Stimulated activated CD4-positive, alpha-beta T cell treated with anti-CD3 and anti-CD28 coated beads, Interleukin-15, amount 100 ng/mL, for 24 hours (primary cell): ENCODE results near the gene RUNX3.

ENCODE experiments used
- DNase-seq: peaks from one replicate; pipeline ENCODE4 v3.0.0-alpha.2; 2020

RUNX3 gene

DNA sequence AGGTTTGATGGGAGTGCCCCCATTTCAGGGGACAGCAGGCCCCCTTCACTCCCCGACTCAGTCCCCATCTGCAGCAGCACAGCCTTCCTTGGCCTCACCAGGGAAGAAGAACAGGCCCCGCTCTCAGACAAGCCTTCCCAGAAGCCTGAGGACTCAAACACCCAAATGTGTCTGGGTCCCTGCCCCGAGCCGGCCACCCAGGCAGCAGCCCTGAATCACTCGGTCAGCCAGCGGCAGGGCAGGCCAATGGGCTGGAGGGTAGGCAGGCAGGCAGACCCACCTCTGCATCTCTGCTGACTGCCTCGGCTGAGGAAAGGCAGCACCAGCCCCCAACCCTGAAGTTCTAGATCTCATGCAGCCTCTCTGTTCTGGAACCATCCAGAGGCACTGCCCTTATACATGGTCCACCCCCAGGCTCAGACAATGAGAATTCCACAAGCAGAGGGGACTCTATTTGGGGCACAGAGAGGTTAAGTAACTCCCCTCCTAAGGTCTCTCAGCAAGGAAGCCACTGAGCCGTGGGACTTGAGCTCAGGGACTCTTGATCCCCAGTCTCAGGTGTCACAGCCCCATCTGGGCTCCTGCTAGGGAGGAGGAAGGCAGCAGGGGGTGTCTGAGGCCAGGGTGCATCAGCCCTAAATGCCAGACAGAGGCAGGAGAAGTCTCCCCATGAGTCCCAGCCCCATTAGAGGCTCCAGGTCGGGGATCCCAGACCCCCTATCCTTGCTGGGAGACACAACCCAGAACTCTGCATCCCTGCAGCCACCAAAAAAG is 33.2 kb upstream of the RUNX3 start:
- DNase-seq: no peak

DNA sequence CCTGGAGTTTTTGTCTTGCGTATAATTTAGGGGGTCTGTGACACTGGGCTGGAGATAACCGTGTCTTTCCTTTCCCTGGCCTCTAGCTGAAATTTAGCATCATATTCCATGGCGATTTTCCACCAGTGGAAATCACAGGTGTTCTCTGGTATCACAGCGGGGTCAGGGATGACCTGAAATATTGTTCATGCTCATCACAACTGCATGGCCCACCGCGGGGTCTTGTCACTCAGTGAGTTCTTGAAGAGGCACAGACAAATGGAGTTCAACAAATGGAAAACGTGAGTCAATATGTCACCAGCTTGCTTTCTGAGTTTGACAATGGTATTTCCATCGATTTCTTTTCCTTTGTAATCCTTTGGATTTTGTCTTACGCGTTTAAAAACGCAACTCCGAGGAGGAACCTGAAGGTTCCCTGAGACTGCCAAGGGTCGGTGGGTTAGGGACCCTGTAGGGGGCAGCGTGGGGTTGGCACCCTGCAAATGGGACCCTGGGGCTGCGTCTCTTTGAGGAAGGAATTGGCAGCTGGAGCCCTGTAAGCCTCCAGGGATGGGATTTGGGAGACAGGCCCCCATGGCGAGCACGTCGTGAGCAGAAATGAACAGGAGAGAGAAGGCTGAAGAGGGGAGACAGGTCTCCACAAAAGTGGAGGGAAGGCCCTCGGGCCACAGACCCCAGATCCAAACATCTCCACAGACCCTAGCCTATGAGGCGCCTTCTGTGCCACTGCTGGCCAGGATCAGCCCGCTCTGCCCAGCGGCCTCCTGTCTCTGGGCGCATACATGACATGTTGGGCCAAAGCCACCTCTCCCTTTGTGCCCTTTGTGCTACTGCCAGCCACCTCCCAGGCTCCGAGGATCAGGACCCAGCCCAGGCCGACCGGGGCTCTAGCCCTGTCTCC is 32.1 kb upstream of the RUNX3 start:
- no peak for DNase-seq

DNA sequence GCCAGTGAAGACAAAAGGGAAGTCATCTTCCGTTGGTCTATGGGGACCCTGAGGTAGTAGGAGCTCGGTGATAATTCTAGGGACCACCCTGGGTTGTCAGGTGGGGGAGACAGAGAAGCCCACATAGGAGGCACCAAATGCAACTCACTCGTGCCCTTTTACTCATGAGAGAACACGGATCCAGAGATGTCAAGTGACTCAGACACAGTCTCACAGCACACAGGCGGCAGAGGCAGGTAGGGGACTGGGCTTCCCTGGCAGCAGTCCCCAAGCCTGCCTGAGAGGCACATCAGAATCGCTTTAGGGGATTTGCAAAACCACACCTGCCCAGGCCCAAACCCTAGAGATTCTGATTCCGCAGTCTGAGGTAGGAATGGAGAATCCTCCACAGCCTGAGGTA is 31.3 kb upstream of the RUNX3 start:
- no peak for DNase-seq

DNA sequence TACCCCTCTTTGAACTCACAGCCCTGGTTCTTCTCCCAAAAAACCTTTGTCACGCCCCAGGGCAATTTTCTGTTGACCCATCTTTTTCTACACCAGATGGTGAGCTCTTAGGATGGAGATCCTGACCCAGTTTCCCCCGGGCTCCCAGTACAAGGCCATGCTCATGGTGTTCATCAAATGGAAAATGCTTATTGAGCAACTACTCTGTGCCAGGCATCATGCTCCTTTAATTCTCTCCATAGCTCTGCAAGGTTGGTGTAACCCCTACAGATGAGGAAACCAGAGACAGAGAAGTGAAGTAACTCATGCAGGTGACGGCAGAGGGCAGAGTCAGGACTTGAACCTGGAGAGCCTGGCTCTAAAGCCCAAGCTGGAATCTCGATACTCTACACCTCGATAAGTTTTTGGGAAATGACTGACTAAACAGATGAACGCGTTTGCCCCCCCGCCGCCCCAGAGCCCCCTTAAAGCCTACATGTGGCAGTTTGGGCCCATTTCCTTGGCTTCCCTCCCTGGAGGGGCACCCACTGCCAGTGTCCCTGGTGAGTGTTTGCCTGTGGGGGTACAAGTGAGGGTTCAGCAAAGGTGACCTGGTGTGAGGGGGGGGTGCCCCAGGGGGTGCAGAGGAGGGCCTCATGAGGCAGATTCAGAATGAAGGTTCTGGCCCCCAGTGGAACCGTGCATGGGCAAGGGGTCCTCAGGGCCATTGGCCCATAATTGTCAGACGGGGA is 30.2 kb upstream of the RUNX3 start:
- no peak for DNase-seq

DNA sequence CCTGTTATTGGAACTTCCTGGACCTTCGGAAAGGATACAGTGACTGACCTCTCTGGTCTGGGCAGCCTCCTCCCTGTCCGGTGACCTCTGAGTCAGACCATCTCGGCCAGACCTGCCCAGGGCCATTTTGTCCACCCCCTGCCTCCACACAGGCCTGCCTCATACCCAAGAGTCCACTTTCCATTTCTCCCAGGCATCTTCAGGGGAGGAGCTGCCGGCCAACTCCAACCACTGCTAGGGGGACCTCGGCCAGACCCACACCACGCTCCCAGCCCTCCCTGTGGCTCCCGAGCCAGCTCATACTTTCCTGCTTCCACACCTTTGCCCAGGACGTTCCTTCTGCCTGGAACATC is 29.5 kb upstream of the RUNX3 start:
- no peak for DNase-seq

DNA sequence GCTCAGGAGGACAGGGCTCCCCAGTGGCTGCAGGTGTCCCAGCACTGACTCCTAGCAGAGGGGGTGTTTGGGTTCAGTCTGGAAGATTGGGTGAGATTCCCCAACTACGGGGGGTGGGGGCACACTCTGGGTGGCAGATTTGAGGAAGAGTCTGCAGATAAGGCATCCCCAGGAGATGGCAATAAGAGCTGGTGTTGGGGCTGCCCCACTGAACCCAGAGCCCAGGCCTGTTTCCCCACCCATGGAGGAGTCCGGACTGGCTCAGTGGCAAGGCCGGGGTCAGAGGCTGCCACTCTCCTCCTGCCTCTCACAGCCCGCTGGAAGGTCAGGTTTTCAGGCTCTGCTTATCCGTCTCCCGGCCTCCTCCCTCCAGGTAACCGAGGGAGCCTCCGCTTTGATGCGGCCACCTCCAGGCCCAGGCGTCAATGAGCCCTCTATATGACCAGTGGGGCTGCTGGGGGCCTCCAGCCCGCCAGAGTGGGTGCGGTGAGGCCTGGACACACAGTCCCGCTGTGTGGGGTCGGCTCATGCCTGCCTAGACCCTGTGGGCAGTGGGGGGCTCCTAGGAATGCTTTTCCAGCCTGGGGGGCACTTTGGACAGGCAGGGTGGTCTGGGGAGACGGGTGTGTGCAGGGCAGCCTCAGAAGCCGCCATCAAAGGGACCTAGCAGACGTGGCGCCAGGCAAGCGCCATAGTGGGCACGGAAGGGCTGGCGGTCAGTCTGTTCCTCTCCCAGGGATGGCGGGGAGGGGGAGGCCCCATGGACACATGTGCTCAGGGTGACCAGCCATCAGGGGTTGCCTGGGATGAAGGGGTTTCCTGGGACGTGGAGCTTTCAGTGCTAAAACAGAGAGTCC is 28.9 kb upstream of the RUNX3 start:
- no peak for DNase-seq

DNA sequence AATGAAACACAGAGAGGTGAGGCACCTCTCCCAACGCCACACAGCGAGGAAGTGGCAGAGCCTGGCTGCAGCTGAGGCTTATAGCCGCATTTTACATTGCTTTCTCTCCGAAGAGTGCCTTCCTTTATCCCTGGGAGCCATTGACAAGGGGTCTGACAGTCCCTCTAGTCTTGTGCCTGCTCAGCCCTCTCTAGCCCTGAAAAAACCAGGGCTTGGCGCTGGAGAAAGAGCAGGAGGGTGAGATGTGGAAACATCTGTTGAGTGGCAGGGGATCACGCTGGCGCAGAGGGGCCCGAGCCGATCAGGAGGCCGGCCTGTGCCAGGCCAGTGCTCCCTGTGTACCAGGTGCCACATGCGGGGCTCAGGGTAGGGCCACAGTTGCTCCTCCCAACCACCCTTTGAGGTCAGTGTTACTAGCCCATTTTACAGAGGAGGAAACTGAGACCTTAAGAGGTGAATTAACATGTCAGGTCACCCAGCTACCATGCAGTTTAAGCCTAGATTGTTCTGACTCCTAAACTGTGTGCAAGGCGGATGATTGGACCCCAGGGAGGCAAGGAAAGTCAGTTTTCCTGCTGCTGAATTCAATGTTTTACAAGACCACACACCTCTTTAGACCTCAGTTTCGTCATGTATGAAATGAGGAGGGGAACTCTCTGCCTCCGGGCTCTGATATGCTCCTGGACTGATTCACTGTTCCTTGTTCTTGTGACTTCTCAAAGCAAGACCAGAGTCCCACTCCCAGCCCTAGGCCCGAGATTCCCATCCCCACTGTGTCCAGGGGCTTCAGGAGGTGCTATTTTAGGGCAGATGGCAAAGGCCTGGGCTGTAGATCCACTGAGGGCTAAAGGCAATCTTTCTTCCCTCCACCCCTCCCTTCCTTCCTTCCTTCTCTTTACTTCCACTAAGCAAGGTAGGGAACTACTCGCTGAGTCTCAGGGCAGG is 28.0 kb upstream of the RUNX3 start:
- no peak for DNase-seq

DNA sequence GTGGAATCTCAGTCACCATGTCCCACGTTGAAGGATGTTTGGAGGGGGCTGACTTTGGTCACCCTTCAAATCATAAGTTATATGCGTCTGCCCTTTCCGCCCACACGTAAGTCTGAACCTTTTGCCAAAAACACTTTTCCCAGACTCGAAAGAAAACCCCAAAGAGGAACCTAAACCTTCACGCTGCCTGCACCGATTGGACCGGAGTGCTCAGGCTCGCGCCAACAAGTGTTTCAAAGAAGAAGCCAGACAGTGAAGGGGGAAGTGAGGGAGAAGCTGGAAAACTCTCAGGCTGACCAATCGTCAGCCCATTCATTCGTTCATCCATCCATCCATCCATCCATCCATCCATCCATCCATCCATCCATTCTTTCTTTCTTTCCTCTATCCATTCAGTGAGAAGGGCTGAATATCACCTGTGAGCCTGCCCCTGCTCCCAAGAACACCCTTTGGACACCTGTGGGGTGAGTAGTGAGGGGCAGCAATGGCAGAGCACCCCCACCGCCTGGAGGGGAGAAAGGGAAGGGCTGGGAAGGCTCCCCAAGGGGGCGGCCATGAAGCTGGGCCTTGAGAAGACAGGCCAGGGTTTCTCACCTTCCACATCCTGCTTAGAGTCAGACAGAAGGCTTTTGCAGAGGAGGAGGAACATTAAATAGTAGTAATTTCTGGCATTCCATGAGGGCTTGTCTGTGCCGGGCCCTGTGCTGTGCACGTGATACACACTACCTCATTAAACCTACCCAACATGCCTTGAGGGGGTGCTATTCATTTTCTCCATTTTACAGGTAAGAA is 27.1 kb upstream of the RUNX3 start:
- peak; percentile 41 for DNase-seq

DNA sequence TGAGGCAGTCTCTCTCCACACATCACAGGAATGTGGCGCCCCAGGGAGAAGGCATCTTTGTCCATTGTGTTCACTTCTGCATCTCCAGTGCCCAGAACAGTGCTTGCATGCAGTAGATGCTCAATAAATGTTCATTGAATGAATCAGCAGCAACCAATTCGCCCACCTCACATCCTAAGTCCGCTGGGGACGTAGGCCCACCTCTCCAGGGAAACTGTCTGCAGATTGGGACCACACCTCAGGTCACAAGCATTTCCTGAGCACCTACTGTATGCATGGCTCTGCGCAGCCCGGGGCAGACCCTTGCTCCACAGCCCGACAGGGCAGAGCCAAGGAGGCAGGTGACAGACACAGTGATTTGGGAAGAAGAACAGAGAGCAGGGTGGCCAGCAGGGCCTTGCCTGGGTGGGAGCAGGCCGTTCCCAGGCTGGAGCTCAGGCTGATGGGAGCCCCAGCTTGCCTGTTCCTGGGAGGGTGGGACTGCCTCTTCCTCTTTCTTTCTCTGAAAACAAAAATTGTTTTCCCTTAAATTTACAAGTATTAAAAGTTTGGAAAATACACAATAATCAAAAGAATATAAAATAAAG is 25.8 kb upstream of the RUNX3 start:
- no peak for DNase-seq

DNA sequence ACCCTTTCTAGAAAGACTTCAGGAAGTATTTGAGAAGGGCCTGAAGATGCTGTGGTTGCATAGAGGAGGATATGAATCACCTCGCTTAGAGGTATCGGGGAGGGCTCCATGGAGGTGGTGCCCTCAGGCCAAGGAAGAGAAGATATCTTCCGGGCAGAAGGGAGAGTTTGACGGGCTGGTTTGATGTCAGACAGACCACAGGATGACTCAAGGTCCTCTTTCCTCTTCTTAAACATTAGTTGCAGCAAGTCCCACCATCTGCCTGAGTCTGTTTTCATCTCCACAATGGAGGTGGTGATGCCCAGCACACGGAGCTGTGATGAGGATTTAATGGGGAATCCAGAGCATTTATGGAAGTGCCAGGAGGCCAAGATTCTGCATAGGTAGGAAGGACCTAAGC is 25.1 kb upstream of the RUNX3 start:
- DNase-seq: peak; percentile 85

DNA sequence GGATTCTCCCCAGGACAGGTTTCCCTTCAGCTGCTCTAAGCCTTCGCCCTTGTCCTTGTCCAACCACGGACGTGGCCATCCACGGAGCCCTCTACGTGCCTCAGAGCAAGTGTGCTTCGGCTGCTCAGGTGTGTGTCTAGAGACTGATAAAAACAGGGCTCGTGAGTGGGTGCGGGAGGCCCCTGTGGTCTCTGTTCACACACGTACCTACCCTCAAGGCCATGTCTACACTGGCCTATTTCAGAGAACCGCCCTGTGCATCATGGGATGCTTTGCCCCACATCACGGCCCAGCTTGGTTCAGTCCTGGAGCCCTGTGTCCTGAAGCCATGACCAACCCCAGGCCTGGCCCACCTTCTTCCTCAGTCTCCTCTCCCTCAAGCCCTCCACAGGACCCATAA is 24.6 kb upstream of the RUNX3 start:
- DNase-seq: no peak

DNA sequence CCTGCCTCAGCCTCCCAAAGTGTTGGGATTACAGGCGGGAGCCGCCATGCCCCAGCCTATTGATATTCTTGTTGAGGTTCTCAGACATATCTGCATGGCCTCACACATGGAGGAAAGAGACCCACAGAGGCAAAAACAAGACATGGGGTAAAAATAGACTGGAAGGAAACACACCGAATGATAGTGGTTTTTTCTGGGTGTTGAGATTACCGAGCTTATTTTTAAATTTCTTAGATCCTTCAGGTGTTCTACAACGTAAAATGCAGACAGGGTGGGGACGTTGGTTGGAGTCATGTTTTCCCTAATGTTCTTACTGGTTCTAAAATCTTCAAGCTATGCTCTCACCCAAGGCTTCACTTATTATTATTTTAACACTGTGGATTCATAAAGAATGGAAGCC is 23.9 kb upstream of the RUNX3 start:
- no peak for DNase-seq

DNA sequence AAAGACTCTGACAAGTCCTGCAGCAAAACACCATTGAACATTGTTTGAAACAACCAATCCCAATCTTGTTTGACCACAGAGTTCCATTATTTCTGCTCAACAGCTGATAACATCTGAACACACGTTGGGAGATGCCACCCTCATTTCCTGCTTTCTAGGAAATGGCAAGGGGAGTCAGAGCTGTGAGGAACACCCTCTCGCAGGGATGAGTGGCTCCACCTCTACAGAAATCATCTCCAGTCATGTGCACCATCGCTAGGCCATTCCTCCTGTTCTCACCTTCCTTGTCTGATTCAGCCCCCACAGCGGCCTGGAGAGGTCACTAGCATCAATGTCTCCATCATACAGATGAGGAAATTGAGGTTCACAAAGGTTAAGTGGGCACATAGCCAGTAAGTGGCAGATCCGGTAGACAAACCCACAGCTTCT is 22.4 kb upstream of the RUNX3 start:
- DNase-seq: peak; percentile 63

DNA sequence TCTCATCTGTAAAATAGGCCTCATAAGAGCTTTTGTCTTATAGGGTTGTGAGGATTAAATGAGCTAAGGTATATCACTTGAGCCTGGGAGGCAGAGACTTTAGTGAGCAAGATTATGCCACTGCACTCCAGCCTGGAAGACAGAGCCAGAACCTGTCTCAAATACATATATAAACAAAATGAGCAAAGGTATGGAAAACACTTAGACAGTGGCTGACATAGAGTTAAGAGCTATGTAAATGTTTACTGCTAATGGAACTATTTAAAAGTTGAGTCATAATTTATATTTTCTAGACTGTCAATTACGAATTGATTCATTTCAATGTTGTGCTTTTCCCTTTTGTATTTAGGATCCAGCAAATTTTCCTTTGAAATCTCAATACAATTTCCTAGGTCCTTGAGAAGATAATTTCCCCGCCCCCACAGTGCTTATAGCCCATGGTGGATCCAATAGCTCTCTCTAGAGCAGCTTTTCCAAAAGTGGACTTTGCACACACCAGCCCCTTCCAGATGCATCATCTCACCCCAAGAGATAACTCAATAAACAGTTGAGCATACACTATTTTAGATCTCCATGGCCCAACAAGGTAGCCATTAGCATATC is 21.8 kb upstream of the RUNX3 start:
- no peak for DNase-seq

DNA sequence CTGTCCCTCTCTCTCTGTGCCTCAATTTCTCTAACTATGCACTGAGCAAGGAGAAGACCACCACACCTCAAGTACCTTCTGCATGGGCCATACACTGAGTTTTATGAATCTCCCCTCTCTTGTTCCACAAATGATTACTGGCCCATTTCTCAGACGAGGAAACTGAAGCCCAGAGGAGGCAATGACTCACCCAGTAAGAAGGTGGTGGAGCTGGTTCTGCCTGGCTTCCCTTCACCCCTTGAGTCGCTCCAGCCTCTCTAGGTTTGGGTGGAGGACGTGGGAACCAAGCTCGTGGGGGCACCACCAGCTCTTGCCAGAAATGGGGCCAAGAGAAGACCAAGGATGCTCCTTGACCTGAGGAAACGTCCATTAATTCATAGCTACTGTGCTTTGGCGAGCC is 21.3 kb upstream of the RUNX3 start:
- DNase-seq: no peak

DNA sequence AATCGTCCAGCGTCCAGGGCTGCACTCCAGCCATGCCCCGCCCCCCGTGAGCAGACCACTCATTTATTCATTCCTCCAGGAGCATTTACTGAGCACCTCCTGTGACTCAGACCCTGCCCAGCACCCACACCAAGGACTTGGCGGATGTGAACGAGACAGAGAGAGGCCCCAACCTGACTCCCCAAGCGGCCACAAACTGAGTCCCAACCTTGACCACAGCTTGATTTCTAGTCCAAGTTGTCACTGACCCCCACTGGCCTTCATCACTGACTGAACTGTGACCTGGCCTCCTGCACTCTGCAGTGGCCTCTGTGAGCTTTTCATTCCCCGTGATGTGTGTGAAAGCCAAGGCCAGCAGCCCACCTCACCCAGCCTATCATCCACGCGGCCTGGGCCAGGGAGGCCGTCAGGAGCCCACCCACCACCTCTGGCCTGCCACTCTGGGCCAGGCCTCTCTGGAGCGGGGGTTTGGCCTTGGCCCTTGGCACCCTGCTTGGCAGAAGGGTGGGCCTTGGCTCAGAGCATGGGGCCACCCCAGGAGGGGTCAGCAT is 19.3 kb upstream of the RUNX3 start:
- DNase-seq: no peak

DNA sequence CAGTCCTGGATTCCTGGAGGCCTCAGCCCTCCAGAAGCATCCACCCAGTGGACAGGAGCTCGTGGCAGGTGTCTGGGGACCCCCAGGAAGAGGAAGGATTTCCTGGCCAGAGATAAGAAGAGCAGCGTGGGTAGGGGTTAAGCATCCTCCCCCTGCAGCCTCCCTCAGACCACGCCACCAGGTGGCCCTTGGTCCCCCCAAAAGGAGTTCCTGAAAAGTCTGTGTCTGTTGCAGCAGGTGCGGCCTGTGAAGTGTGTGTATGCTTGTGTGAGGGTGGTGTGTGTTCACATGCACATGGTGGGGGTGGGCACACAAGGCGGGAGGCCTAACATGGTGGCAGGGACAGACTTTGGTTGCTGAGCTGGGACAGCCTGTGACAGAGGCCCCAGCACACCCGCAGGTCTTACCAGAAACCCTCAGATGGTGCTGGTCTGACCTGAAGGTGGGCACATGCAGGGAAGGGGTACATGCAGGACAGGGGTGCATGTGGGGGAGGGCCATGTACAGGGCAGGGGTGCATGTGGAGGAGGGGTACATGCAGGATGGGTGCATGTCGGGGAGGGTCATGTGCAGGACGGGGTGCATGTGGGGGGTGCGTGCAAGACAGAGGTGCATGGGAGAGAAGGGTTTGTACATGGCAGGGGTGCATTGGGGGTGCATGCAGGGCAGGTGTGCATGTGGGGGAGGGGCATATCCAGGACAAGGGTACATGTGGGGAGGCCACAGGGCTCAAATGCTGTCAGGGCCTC is 18.2 kb upstream of the RUNX3 start:
- DNase-seq: no peak

DNA sequence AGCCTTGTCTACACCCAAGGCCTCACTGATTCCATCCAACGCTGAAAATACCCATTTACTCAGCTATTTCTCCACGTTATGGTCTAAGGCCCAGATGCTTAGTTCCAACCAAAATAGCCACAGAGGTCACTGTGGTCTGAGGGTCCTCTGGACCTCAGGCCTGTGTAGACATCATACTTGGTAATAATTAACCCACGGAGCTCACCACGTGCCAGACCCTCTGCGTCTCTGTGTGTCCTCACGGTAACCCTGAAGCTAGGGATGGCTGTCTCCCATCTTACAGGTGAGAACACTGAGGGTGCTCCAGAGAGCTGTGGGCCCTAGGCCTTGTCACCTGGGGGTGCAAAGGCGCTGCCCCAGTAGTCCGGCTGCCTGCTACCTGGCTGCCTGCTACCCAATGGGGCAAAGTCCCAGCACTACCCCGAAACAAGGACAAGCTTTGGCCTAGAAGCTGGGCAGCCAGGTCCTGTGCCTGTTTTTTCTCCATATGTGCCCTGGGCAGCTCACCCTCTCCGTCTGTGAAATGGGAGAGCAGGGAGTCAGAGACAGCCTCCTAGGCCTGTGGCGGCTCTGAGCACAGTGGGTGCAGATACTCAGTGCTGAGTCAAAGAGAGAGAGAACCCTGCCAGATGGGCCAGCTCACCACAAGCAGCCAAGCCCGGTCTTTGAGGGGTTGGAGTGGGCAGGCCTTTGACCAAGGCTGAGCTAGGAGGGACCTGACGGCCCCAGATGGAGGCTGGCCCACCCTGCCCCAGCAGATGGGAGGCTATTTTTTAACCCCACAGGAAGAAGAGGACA is 17.0 kb upstream of the RUNX3 start:
- DNase-seq: no peak
